Measurements from ENCODE around the gene COL6A3.

COL6A3 gene

DNA sequence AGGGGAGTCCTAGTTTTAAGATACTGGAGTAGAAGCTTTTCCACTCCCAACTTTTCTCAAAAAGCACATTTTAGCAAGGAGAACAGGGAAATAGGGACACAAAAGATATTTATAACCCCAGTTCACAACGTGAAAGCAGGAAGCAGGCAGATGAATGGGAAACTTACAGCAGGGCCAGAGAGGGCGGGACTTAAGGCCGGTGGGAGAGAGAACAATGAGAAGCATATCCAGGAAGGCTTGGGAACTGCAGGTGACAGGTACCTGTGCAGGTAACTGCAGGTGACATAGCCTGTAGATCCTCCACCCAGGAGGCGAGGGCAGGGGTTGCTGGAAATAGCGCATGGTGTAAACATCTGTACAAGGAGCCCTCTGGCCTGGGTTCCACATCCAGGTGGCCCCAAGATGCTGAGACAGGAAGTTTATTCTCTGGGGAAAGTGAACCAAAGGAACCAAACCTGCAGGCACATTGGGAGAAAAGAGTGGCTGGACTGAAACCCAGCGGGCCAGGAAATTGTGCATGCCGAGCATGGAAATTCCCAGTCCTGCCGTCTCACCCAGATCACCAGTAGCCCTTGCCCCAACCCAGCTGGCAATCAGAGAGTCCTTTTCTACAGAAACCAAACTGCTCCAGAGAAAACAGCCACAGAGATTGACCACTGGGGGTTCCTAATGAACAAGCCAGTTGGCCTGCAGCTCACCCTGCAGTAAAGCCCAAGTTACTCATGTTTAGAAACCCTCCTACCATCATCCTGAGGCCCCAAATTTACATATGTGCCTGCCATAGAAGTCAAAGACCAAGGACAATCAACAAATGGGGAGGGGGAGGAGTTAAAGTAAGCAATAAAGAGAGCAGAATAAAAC is 24.3 kb upstream of the COL6A3 start:
- peak; percentile 13 for DNase-seq

DNA sequence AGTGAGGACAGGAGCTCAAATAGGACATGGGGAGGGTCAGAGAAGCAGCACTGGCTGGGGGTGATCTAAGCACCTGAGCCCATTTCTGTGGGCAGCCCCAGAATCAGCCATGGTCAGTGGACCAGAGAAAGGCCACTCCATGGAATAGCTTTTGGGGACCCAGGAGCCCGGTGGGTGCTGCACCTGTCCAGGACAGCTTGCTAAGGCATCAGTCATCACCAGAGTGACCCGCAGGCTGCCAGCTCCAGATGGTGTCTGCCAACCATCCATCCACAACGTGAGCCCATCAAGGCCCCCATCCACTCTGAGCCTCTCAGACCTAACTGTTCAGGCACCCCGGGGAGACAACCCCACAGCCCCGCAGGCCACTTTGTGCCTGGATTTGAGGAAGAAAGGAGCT is 23.6 kb upstream of the COL6A3 start:
- DNase-seq = no peak

DNA sequence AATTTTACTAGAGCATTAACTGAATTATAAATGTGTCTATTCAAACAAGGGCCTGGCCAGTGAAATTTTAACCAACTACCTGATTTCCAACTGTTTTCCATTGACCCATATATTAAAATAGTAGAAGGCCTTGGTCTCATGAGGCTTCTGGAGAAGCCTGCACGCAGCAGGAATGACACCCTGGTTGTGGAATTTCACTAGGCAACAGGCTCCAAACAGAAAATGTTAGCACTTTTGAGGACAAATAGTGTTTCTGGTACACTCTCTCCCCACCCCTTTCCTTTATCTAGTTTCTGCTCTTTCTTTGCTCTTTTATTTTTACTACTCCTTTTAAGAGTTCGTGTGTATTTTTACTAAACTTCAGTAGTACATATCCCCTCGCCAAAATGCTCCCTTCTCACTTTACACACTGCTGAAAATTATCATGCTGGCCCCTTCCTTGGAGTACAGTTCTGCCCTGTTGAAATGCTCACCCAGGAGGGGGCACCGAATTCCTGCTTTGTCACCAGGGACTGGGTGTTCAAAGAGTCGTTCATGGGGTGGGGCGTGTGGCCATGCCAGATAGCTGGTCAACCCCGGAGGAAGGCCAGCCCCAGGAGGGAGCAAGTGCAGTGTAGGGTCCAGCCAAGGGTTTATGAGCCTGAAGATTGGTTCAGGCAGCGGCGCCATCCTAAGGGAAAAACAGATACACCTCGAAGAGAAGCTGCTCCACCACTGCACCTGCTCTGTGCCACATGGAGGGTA is 22.1 kb upstream of the COL6A3 start:
- no peak for DNase-seq

DNA sequence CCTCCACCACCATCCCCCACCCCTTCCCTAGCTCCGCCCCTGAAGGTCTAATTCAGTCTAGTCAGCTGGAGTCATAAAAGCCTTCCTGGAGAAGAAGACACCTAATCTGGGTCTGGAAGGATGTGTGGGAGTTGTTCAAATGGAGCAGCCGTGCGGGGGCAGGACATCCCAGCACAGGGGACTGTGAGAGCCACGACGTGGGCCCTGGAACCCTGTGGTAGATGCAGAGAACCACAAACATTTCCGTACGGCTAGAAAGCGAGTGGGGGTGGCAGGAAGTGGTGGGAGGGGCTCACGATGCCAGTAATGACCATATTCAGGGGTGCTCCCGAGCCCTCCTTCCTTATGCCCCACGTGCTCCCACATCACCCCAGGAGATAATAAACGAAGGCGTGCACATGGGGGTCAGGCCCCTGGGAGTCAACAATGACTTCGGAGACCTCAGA is 20.9 kb upstream of the COL6A3 start:
- DNase-seq = peak; percentile 88

DNA sequence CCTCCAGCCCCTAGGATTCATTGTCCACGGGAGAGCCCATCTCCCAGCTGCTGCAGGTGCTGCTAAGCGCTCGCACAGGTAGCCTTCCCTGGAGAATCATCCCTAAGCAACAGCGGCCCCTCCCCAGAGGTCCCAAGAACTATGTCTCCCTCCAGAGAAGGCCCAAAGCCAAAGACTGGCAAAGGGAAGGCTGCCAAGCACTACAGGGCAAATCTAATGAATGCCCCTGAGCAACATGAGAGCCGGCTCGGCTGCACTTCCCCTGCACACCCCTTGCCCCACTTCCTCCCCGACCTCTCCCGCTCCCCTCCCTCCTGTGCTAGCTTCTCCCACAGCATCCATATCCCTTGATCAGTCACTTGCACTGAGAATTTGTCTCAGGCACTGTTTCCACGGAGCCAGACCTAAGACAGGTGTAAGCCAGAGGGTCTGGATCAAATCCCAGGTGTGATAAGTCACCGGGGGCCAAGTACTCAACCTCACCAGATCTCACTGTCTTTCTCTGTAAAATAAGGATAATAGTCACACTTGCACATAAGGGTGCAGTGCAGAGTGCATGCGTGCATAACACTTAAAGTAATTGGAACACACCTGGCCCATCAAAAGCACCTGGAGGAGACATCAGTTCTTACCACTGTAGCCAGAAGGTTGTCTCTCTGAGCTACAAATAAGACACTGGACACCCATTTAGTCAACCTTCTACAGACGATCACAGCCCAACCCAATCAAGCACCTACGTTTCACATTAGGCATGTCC is 20.1 kb upstream of the COL6A3 start:
- DNase-seq = peak; percentile 52

DNA sequence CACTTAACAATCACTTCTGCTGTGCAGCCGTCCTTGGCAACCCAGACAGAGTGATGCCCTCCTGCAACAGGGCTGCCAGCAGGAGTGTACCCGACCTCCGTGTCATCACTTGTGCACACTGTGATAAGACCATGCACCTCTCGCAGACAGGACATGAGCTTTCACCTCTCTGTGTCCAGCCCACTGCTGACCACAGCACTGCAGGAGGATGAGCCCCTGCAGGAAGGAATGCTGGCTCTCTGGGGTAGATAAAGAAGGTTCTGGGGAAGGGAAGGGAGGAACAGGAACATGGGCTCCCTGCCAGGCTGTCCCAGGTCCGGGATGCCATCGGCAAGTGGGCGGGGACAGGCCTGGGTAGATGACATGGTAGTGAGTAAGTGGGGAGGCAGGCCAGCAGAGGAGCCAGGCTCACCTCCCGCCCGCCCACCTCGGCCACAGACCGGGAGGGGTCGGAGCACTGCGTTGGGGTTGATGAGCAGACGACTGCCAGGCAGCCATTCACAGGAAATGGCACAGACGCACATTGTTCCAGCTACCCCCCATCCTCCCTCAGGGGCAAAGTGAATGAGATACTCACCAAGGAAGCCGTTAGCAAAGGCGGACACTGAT is 18.6 kb upstream of the COL6A3 start:
- peak; percentile 90 for DNase-seq

DNA sequence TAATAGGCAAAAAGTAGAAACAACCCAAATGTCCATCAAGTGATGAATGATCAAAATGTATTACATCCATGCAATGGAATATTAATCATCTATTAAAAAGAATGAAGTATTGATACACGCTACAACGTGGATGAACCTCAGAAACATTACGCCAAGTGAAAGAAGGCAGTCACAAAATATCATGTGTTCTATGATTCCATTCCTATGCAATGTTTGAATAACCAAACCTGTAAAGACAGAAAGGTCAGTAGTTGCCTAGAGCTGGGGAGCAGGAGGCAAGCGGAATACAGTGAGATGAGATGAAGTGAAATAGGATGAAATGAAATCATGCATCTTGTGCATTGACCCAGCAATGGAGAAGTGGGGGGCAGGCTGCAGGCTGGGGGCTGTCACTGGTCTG is 17.9 kb upstream of the COL6A3 start:
- DNase-seq = no peak

DNA sequence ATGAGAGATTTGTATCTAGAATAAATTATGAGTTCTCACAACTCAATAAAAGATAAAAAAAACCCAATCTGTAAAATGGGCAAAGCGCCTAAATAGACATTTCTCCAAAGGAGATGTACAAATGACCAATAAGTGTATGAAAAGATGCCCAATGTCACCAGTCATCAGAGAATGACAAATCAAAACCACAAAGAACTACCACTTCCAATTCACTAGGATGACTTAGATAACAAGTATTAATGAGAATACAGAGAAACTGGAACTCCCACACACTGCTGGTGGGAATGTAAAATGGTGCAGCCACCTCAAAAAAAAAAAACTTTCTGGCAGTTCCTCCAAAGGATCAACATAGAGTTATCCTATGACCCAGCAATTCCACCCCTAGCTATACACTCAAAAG is 17.4 kb upstream of the COL6A3 start:
- DNase-seq = no peak

DNA sequence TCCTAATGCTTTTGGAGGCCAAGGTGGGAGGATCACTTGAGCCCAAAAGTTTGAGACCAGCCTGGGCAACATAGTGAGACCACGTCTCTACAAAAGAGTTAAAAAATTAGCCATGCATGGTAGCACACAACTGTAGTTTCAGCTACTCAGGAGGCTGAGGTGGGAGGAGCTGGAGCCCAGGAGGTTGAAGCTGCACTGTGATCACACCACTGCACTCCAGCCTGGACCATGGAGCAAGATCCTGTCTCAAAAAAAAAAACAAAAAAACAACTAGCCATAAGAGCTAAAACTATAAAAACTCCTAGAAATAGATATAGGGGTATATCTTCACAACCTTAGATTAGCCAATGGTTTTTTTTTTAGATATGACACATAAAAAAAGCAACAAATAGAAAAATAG is 16.9 kb upstream of the COL6A3 start:
- DNase-seq = no peak

DNA sequence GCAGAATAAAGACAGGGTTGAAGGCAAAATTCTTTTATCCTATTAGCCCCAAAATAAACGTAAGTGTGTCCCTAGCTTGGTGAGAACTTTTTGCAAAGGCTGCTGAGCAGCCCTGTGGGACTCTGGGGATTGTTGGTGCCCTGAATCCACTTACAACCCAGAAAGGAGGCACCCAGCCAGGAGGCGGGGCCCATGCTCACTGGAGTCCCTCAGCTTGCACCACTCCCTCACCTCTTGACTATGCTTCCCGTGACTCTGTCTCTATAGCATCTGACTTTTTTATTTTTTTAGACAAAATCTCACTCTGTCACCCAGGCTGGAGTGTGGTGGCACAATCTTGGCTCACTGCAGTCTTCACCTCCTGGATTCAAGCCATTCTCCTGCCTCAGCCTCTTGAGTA is 15.8 kb upstream of the COL6A3 start:
- peak; percentile 73 for DNase-seq

DNA sequence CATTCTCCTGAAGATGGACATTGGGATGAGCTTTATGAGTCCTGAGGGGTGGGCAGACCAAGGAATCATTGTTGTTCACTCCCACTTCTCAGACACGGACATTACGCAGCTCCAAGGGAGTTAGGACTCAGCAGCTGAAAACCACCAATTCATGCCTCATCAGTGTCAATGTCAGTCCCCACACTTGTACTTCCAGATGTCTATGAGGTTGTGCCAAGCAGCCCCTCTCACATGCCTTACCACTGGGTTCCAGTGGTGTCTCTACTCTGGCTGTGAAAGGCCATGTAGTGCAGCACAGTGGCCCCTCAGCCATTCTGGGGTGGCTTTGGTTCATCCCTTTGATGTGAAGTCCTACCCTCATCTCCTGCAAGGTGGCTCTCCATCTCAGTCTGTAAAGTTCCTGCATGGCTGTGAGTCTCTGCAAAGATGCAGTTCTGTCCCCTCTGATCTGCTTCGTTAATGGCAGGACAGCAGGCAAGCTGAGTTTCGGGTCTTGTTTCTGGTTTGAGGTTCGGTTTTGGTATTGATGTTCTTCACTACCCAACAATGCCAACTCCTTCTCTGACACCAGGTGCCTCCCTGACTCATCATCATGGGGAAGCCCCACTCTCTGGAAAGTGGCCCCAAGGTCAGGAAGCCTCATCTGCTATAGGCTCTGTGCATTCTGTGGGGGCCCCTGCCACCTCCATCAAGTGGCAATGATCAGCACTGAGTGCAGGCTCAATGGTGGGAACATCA is 14.0 kb upstream of the COL6A3 start:
- DNase-seq = peak; percentile 74

DNA sequence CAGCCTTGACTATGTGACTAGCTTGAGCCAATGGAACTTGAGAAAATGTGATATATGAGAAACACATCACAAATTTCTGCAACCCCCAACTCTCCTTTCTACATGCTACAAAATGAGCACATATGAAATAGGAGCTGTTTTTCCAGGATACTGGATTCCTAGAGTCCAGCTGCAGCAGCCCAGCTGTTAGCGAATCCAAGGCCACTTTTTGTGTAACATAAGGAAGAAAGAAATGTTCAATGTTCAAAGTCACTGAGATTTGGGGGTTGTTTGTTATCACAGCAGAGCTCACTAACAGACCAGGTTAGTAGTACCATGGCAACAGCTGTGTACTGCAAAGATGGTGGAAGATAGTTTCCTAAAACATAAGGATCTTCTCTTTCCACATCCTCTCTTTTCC is 12.6 kb upstream of the COL6A3 start:
- no peak for DNase-seq

DNA sequence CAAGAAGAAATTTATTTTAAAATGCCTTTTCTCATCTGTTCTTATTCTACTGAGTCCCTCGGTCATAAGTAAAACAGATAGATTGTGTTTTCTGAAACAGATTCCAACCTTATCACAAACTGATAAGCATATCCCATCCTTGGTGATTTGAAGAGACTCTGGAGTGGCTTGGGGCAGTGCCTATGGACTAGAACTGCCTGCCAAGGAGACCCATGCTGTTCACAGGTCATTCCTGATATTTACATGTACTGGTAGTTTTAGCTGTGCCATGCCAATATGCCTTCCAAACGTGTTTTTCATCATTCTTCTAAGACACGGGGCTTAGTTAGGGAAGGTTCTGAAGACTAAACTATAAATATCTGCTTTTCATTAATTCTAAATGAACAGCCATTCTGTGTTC is 11.4 kb upstream of the COL6A3 start:
- no peak for DNase-seq

DNA sequence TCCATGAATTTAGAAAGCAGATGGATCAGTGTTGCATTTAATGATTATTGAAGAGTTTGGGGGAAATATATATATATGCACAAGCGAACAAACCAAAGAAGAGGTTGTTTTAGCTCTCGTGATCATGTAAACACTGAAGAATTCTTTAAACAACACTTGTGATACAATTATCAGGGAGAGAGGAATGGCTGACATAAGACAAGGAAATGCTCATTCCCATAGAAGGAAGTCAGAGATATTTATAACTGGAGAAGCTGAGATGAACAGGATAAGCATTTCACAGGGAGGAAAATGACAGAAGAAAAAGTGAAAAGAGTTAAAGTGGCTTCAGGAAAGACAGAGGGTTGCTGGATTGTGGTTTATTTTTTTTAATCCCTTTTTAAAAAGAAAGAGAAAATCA is 10.6 kb upstream of the COL6A3 start:
- no peak for DNase-seq

DNA sequence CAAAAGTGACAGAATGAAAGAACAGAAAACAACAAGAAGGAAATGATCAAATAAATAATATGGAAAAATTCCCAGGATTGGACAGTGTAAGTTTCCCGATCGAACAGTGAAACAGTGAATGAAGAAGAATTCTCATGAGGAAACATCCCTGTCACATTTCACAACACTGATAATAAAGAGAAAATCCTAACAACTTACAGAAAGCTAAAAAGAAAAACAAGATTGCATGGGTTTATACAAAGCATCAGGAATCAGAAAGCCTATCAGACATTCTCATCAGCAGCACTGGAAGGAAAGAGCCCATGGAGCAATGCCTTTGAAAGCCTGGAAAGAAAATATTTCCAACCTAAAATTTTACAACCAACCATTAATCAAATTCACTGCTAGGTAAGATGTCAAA is 9.9 kb upstream of the COL6A3 start:
- no peak for DNase-seq

DNA sequence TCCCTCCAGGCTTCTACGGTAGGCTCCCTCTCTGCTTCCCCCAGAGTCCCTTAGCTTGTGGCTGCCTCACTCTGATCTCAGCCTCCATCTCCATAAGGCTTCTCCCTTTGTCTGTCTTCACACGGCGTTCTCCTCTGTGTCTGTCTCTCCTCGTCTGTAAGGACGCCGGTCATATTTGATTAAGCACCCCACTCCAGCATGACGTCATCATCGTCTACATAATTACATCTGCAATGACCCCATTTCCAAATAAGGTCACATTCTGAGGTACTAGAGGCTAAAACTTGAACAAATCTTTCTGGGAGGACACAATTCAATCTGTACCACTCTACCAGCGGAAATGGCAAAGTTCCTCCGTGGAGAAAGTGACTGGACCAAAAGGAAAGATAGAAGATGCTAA is 8.3 kb upstream of the COL6A3 start:
- DNase-seq = no peak

DNA sequence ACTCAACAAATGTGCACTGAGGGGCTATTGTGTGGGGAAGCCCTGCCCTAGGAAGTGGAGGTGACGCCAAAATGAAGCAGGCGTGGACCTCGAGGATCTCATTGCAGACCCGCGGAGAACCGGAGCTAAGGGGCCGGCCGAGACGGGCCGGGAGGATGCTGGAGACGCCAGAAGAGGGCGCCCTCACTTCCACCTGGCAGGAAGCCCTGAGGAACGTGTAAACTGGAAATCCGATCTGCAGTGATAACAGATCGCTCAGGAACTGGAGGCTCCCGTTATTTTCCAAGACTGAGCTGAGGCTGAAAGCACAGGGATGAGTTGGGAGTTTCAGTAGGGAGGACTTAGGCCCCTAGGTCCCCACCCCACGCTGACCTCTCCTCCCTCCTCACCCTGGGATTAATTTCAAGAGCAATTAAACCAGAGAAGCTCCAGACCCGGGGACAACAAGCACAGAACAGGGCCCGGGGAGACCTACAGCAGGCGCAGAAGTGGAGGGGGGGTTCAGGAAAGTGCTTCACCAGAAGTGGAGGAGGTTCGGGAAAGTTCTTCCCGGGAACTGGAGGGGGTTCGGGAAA is 7.7 kb upstream of the COL6A3 start:
- peak; percentile 89 for DNase-seq

DNA sequence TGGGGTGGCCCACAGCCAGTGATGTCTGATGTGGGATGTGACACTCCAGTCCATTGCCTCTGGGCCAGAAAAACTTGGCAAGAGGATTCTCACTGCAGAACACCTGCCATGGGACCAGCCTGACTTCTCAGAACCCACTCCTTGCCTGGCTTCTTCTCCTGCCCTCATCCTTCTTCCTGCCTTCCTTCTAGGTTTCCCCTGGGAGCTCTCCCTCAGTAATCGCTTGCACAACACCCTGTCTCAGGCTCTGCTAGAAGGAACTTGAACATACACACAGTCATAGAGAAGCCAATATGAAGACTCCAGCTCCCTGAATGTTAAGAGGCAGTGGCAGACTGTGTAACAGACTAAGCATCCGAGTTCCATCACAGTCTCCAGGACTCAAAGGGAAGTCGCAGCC is 4.3 kb upstream of the COL6A3 start:
- no peak for DNase-seq

DNA sequence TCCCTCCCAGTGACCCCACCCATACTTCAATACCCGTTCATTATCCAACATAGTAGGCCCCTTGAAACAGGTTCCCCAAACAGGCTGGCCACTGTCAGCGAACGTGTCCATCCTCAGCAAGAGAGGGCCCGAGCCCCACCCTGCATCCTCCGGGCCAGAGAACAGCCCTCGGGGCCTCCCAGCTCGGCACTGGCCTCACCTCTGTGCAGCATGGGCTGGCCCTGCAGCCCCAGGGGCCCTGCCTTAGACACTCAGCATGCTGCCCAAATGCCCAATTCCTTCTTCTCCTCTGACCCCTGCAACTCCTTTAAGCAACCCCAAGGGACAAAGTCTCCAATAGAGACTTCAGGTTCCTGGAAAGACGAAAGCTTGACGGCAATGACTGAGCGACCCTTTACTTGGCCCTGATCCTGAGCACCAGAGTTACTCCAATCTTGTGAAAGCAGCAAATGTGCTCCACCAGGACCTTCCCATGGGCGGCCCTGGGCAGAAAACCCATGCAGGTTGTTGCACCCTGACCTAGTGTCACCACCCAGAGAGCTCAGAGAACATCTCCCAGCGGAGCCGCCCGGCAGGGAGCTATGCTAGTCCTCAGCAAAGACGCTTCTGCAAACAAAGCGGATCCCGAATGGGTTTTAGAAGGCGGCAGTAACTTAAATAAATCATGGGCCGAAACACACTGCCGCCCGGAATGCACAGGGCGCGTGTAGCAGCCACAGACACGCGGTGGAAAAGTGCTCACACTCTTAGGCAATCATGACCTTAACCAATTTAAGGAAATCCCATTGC is 782 bp downstream of the COL6A3 start:
- DNase-seq = no peak

DNA sequence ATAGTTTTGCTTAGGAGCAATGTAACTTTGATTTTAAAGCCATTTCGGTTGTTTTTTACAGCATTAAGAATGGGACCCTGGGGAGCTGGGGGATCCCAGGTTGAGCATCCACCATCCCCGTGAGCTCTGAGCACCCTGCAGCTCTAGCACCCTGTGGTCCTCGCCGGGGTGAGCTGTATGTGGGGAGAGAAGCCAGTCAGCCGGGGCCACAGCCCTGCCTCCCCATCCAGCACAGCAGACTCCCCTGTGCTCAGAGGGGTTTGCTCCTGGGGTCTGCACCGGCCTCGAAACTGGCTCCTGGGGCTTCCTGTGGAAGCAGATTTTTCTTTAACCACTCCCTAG is 1.3 kb downstream of the COL6A3 start:
- DNase-seq = no peak

DNA sequence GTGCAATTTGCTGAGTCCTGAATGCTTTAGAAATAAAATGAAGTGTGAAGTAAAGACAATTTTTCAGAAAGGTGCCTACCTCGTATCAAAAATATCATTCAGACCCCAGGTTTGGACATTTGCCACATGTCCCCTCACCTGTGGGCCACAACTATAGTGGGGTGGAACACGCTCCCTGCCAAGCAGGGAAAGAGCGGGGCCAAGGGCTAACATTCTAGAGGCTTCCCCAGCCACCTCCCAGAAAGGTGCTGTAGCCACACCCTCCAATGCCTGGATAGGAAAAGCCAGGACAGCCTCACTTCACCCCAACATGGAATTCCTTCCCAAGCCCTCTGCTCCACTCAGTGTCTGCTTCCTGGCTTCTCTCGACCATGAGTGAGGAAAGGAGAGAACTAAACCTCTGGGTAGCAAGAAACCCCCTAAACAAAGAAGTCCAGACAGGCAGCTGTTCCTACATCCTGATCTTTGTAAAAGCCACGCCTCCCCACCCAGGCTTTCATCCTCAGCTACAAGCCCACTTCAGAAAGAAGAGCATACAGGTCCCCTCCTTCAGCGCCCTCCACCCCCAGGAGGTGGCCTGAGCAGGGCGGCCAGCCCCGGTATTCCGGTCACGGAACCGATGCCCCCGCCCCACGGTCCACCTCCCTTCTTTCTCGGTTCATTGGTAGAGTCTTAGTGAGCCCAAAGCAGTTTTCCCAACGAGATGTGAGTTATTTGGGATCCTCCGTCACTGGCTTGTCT is 2.1 kb downstream of the COL6A3 start:
- no peak for DNase-seq

All from CD4-positive, alpha-beta T cell treated with Interleukin-6 for 4 hours (primary cell).